K562 (cell line): ENCODE results near the gene CCDC183. TPM values are rescaled to one million over a fixed set of nuclear protein-coding genes. Genes with fewer than 3 reads are reported as not detected.

Experiments used
- polyA plus RNA-seq, 8 experiments: library from polyadenylated mRNA; depleted of rRNA in 4 of 8; stranded (reverse) in 5 of 8; unstranded in 3 of 8; fragments of >200 nt; fragmentation: Nextera tagmentation in 2 of 8; fragmentation: Illumina TruSeq in 1 of 8; extraction: Ambion mirVana in 2 of 8; extraction: Trizol in 1 of 8; gene quantifications; 2 replicates each; pipeline versions ENCODE4 v1.2.1 to v1.2.3, GENCODE V29; 2011 to 2014; ENCODE audit warnings: inconsistent platforms in 1 of 8, missing spikeins in 1 of 8
- total RNA-seq, 7 experiments: library from RNA; depleted of rRNA in 6 of 7; stranded (reverse); fragments of >200 nt in 6 of 7; fragmentation: Illumina TruSeq in 2 of 7; extraction: Trizol in 2 of 7; gene quantifications; 2 replicates each; pipeline versions ENCODE4 v1.2.1 to v1.2.3, GENCODE V29; 2011 to 2021; ENCODE audit warnings: low replicate concordance in 1 of 7
- TF ChIP-seq, protein P1 (sequence below): sonication (generic); formaldehyde crosslinking; IDR thresholded peaks from 2 replicates; pipeline ENCODE4 v1.8.1; 2023; ENCODE audit warnings: missing genetic modification reagents, mild to moderate bottlenecking, borderline replicate concordance
- TF ChIP-seq, protein P2 (sequence below): fragments of 250-450 bp; sonication (Bioruptor Pico); IDR thresholded peaks from 2 replicates; pipeline ENCODE4 v1.4.0; 2020; ENCODE audit warnings: mild to moderate bottlenecking, moderate library complexity

CCDC183 gene
- total and polyA plus RNA-seq, 9 of the 15 experiments (the other 6 are each of a cell fraction or from before 2014, with no cell fraction given), result 0.21 to 0.60 (median 0.29) TPM; not detected in 4

DNA sequence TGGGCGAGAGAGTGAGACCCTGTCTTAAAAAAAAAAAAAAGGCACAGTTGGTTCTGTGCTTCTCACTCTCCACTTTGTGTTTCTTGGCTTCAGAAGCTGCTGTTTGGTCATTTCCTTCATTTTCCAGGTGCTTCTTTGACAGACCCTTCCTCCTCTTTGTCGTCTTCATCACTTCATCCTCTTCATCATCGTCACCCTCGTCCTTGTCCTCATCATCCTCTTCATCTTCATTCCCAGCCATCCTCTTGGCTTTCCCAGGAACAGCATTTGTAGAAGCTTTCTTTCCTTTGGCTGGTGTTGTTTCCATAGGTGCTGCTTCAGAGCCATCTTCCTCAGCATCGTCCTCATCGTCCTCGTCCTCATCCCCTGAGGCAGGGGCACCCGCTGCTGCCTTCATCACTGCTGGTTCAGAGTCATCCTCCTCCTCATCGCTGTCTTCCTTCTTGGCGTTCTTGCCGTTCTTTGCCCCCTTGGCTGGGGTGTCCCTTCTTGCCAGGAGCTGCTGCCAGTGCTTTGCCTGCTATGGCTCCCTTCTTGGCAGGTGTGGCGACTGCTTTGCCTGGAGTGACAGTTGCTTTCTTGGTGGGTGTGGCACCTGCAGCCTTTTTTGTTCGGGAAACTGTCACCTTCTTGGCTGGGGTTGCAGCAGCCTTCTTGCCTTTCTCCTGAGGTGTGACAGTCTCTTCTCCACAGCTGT is 18.7 kb downstream of the CCDC183 start (continued):
- TF ChIP-seq, protein P1, sequence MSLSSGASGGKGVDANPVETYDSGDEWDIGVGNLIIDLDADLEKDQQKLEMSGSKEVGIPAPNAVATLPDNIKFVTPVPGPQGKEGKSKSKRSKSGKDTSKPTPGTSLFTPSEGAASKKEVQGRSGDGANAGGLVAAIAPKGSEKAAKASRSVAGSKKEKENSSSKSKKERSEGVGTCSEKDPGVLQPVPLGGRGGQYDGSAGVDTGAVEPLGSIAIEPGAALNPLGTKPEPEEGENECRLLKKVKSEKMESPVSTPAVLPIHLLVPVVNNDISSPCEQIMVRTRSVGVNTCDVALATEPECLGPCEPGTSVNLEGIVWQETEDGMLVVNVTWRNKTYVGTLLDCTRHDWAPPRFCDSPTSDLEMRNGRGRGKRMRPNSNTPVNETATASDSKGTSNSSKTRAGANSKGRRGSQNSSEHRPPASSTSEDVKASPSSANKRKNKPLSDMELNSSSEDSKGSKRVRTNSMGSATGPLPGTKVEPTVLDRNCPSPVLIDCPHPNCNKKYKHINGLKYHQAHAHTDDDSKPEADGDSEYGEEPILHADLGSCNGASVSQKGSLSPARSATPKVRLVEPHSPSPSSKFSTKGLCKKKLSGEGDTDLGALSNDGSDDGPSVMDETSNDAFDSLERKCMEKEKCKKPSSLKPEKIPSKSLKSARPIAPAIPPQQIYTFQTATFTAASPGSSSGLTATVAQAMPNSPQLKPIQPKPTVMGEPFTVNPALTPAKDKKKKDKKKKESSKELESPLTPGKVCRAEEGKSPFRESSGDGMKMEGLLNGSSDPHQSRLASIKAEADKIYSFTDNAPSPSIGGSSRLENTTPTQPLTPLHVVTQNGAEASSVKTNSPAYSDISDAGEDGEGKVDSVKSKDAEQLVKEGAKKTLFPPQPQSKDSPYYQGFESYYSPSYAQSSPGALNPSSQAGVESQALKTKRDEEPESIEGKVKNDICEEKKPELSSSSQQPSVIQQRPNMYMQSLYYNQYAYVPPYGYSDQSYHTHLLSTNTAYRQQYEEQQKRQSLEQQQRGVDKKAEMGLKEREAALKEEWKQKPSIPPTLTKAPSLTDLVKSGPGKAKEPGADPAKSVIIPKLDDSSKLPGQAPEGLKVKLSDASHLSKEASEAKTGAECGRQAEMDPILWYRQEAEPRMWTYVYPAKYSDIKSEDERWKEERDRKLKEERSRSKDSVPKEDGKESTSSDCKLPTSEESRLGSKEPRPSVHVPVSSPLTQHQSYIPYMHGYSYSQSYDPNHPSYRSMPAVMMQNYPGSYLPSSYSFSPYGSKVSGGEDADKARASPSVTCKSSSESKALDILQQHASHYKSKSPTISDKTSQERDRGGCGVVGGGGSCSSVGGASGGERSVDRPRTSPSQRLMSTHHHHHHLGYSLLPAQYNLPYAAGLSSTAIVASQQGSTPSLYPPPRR (CRISPR knock-in tag), result 0 out of 2 replicates have a peak, but pooled peaks have one; percentile 22
- TF ChIP-seq, protein P2, sequence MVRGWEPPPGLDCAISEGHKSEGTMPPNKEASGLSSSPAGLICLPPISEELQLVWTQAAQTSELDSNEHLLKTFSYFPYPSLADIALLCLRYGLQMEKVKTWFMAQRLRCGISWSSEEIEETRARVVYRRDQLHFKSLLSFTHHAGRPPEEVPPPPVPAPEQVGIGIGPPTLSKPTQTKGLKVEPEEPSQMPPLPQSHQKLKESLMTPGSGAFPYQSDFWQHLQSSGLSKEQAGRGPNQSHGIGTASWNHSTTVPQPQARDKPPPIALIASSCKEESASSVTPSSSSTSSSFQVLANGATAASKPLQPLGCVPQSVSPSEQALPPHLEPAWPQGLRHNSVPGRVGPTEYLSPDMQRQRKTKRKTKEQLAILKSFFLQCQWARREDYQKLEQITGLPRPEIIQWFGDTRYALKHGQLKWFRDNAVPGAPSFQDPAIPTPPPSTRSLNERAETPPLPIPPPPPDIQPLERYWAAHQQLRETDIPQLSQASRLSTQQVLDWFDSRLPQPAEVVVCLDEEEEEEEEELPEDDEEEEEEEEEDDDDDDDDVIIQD (CRISPR knock-in tag), result no peak
